GM12872 (cell line): ENCODE measurements around the gene VDAC2.

Experiments used
- CTCF ChIP-seq: IDR thresholded peaks from 3 replicates; pipeline ENCODE4 v1.5.1; 2011; ENCODE audit warnings: low read depth, mild to moderate bottlenecking, low read length, moderate library complexity; ENCODE audit not compliant: insufficient read depth

The VDAC2 gene

GRCh38 chr10:75261813-75262705 lies 51.5 kb downstream of the VDAC2 start:
- TF ChIP-seq CTCF, result no peak

- no peak for TF ChIP-seq CTCF
These were observed 53.2 kb downstream of the VDAC2 start for GRCh38 chr10:75263806-75264205.

- no peak for TF ChIP-seq CTCF
These were observed 55.3 kb downstream of the VDAC2 start for GRCh38 chr10:75265856-75266255.

GRCh38 chr10:75266945-75267344 lies 56.3 kb downstream of the VDAC2 start:
- no peak for TF ChIP-seq CTCF

- no peak for TF ChIP-seq CTCF
These were observed 59.0 kb downstream of the VDAC2 start for GRCh38 chr10:75269605-75270004.

- TF ChIP-seq CTCF, result no peak
These were observed 61.5 kb downstream of the VDAC2 start for GRCh38 chr10:75272094-75272493.

- no peak for TF ChIP-seq CTCF
These were observed 62.3 kb downstream of the VDAC2 start for GRCh38 chr10:75272896-75273295.
